ENCODE data around the gene ZBTB32.

ZBTB32 gene

GRCh38 chr19:35665604-35666003, 38.8 kb upstream of the ZBTB32 start:
- no peak for TF ChIP-seq CTCF (IDR thresholded peaks at IDR 0.05; ENCODE audit: low read depth, low read length)
- no peak for DNase-seq (ENCODE audit: extremely low read depth, low read depth)

- no peak for TF ChIP-seq CTCF (IDR thresholded peaks at IDR 0.05; ENCODE audit: low read depth, low read length)
- DNase-seq (ENCODE audit: extremely low read depth, low read depth) = no peak
These were observed 38.0 kb upstream of the ZBTB32 start, which contains the start of gene UPK1A for GRCh38 chr19:35666251-35666913. Gene UPK1A (plus strand): TSS chr19:35666517. CDS start chr19:35666813, 296 bp downstream.

- TF ChIP-seq CTCF (IDR thresholded peaks at IDR 0.05; ENCODE audit: low read depth, low read length) = no peak
- DNase-seq (ENCODE audit: extremely low read depth, low read depth) = no peak
These were observed 34.8 kb upstream of the ZBTB32 start for GRCh38 chr19:35669566-35669965.

- no peak for TF ChIP-seq CTCF (IDR thresholded peaks at IDR 0.05; ENCODE audit: low read depth, low read length)
- DNase-seq (ENCODE audit: extremely low read depth, low read depth) = no peak
These were observed 34.4 kb upstream of the ZBTB32 start for GRCh38 chr19:35669974-35670373.

GRCh38 chr19:35670686-35671085, 33.7 kb upstream of the ZBTB32 start:
- no peak for TF ChIP-seq CTCF (IDR thresholded peaks at IDR 0.05; ENCODE audit: low read depth, low read length)
- no peak for DNase-seq (ENCODE audit: extremely low read depth, low read depth)

- no peak for DNase-seq (ENCODE audit: extremely low read depth, low read depth)
- no peak for TF ChIP-seq CTCF (IDR thresholded peaks at IDR 0.05; ENCODE audit: low read depth, low read length)
These were observed 32.5 kb upstream of the ZBTB32 start for GRCh38 chr19:35671818-35672217.

- DNase-seq (ENCODE audit: extremely low read depth, low read depth) = no peak
- TF ChIP-seq CTCF (IDR thresholded peaks at IDR 0.05; ENCODE audit: low read depth, low read length) = no peak
These were observed 31.1 kb upstream of the ZBTB32 start for GRCh38 chr19:35673121-35673804.
